GM23338 (cell line): Measurements from ENCODE around the gene MUC5B. TPM values are rescaled to one million over a fixed set of nuclear protein-coding genes. Genes with fewer than 3 reads are reported as not detected.

Experiments used
- ATAC-seq: fragments of 200-7000 bp; cut with Tn5 transposase; 3 replicates; pipeline ENCODE4 v1.9.1; 2020
- DNase-seq: peaks from one replicate; pipeline ENCODE4 v3.0.0-alpha.2; 2015; ENCODE audit warnings: low spot score
- H2AFZ ChIP-seq: fragments of 200-600 bp; sonication (generic); 2 replicates; pipeline ENCODE4 v1.8.0; 2016; ENCODE audit warnings: antibody characterized with exemption, mild to moderate bottlenecking, moderate library complexity
- H3F3A ChIP-seq: fragments of 200-600 bp; sonication (generic); replicated peaks from 2 replicates; pipeline ENCODE4 v1.8.0; 2017; ENCODE audit warnings: antibody characterized with exemption, mixed run types, low read depth
- H3K27ac ChIP-seq: fragments of 200-600 bp; sonication (generic); 2 replicates; pipeline ENCODE4 v1.6.1; 2016; ENCODE audit warnings: low read depth
- H3K27me3 ChIP-seq: fragments of 200-600 bp; sonication (generic); 2 replicates; pipeline ENCODE4 v1.8.0; 2016; ENCODE audit warnings: mild to moderate bottlenecking, mixed run types, moderate library complexity; ENCODE audit not compliant: insufficient read depth
- H3K36me3 ChIP-seq: fragments of 200-600 bp; sonication (generic); 2 replicates; pipeline ENCODE4 v1.8.0; 2016; ENCODE audit warnings: mild to moderate bottlenecking; ENCODE audit not compliant: insufficient read depth
- H3K4me1 ChIP-seq: fragments of 200-600 bp; sonication (generic); 2 replicates; pipeline ENCODE4 v1.8.0; 2016; ENCODE audit warnings: mild to moderate bottlenecking, moderate library complexity; ENCODE audit not compliant: insufficient read depth
- H3K4me2 ChIP-seq: fragments of 200-600 bp; sonication (generic); 2 replicates; pipeline ENCODE4 v1.7.1; 2017; ENCODE audit warnings: mixed run types
- H3K4me3 ChIP-seq: fragments of 200-600 bp; sonication (generic); 2 replicates; pipeline ENCODE4 v1.6.1; 2016; ENCODE audit warnings: mixed run types
- H3K79me2 ChIP-seq: fragments of 200-600 bp; sonication (generic); replicated peaks from 2 replicates; pipeline ENCODE4 v1.8.0; 2017; ENCODE audit warnings: mild to moderate bottlenecking; ENCODE audit not compliant: insufficient read depth
- H3K9me2 ChIP-seq: fragments of 200-600 bp; sonication (generic); 2 replicates; pipeline ENCODE4 v1.8.0; 2017; ENCODE audit not compliant: insufficient read depth
- H4K20me1 ChIP-seq: fragments of 200-600 bp; sonication (generic); replicated peaks from 2 replicates; pipeline ENCODE4 v1.8.0; 2017; ENCODE audit warnings: mild to moderate bottlenecking; ENCODE audit not compliant: insufficient read depth
- H3K27ac Mint-ChIP-seq: 2 replicates; pipeline ENCODE4 v1.8.0; 2020; ENCODE audit warnings: inconsistent platforms, mild to moderate bottlenecking, moderate library complexity, mixed read lengths
- H3K27me3 Mint-ChIP-seq: 3 replicates; pipeline ENCODE4 v1.8.0; 2022; ENCODE audit warnings: low read depth, mild to moderate bottlenecking, moderate library complexity, mixed read lengths, inconsistent platforms; ENCODE audit not compliant: insufficient read depth, poor library complexity
- H3K36me3 Mint-ChIP-seq: 3 replicates; pipeline ENCODE4 v1.8.0; 2021; ENCODE audit warnings: low read depth, mild to moderate bottlenecking, inconsistent platforms, moderate library complexity, mixed read lengths
- H3K4me1 Mint-ChIP-seq: 3 replicates; pipeline ENCODE4 v1.8.0; 2020; ENCODE audit warnings: mild to moderate bottlenecking, inconsistent platforms, mixed read lengths
- H3K4me3 Mint-ChIP-seq: 3 replicates; pipeline ENCODE4 v1.8.0; 2021; ENCODE audit warnings: moderate library complexity, mild to moderate bottlenecking, inconsistent platforms, mixed read lengths
- H3K9me3 Mint-ChIP-seq: 3 replicates; pipeline ENCODE4 v1.8.0; 2020; ENCODE audit warnings: moderate library complexity, mild to moderate bottlenecking, inconsistent platforms, mixed read lengths
- CREB1 ChIP-seq: fragments of 250-450 bp; sonication (Bioruptor Pico); IDR thresholded peaks from 2 replicates; pipeline ENCODE4 v1.5.0; 2020; ENCODE audit warnings: low read depth, mild to moderate bottlenecking, moderate library complexity
- EZH2 ChIP-seq: fragments of 200-600 bp; sonication (generic); IDR thresholded peaks from one replicate; pipeline ENCODE4 v1.8.0; 2017; ENCODE audit warnings: antibody characterized with exemption, mild to moderate bottlenecking, low read depth; ENCODE audit not compliant: unreplicated experiment
- EZH2phosphoT487 ChIP-seq: fragments of 200-600 bp; sonication (generic); IDR thresholded peaks from one replicate; pipeline ENCODE4 v1.8.1; 2018; ENCODE audit warnings: antibody characterized with exemption; ENCODE audit not compliant: unreplicated experiment
- JUNB ChIP-seq: IDR thresholded peaks from one replicate; pipeline ENCODE4 v1.6.1; 2016; ENCODE audit warnings: antibody characterized with exemption; ENCODE audit not compliant: unreplicated experiment
- NANOG ChIP-seq: IDR thresholded peaks from 2 replicates; pipeline ENCODE4 v1.6.1; 2016; ENCODE audit warnings: antibody characterized with exemption, borderline replicate concordance
- POLR2AphosphoS5 ChIP-seq: IDR thresholded peaks from 2 replicates; pipeline ENCODE4 v1.6.1; 2016; ENCODE audit warnings: antibody characterized with exemption, low read depth
- STAT1 ChIP-seq: IDR thresholded peaks from one replicate; pipeline ENCODE4 v1.6.1; 2016; ENCODE audit warnings: antibody characterized with exemption; ENCODE audit not compliant: unreplicated experiment
- ZNF114 ChIP-seq: fragments of 250-450 bp; sonication (Bioruptor Pico); IDR thresholded peaks from 2 replicates; pipeline ENCODE4 v1.5.0; 2020; ENCODE audit warnings: mild to moderate bottlenecking, moderate library complexity
- ZNF331 ChIP-seq: fragments of 250-450 bp; sonication (Bioruptor Pico); IDR thresholded peaks from 2 replicates; pipeline ENCODE4 v1.5.0; 2020; ENCODE audit warnings: low read depth, mild to moderate bottlenecking, moderate library complexity
- polyA plus RNA-seq: library from polyadenylated mRNA; unstranded; fragments of >200 nt; fragmentation: Nextera tagmentation; extraction: Ambion mirVana; gene quantifications from 2 replicates; pipeline ENCODE4 v1.2.1, GENCODE V29; 2016
- total RNA-seq: library from RNA; depleted of rRNA; stranded (reverse); fragments of >200 nt; shearing (Covaris generic); gene quantifications from 2 replicates; pipeline ENCODE4 v1.2.3, GENCODE V29; 2014
- TF ChIP-seq, protein P1 (sequence below): IDR thresholded peaks from one replicate; pipeline ENCODE4 v1.6.1; 2018; ENCODE audit warnings: antibody characterized with exemption; ENCODE audit not compliant: unreplicated experiment
- TF ChIP-seq, protein P2 (sequence below): IDR thresholded peaks from 2 replicates; pipeline ENCODE4 v1.6.1; 2016; ENCODE audit warnings: antibody characterized with exemption
- TF ChIP-seq, protein P3 (sequence below): fragments of 250-450 bp; sonication (Bioruptor Pico); IDR thresholded peaks from 2 replicates; pipeline ENCODE4 v1.5.0; 2020; ENCODE audit warnings: mild to moderate bottlenecking, moderate library complexity
- TF ChIP-seq, protein P4 (sequence below), 2 experiments: fragments of 200-600 bp in 1 of 2; sonication (generic) in 1 of 2; conservative IDR thresholded peaks; 2 replicates each; pipeline versions ENCODE4 v1.5.1 to v1.6.1; 2016 to 2017; ENCODE audit warnings: antibody characterized with exemption in 2 of 2, low read depth in 2 of 2, mild to moderate bottlenecking in 2 of 2, moderate library complexity in 1 of 2

MUC5B gene
- total and polyA plus RNA-seq, 2 experiments from 2014 or later = 0.18 to 0.90 TPM

DNA sequence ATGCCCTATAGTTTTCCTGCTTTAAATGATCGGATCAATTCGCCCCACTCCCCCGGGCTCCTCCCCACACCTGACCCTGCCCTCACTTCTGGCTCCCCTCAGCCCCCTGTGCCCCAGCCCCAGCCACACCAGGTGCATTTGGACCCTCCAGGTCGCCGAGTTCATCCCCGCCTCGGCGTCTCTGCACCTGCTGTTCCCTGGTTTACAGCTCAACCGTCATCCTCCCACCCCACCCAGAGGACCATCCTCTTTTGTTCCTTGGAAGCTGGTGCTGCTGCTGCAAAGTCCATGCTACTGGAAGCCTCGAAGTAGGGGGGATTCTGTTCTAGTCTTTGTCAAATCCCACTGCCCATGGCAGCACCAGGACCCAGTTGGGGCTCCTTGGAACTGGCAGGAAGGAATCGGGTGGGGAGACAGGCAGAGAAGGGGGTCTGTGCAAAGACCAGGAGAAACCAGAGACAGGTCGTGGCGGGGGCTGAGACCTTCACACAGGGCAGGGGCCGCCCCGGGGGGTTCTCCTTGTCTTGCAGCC is 4.5 kb upstream of the MUC5B start:
- Histone ChIP-seq H3K36me3 (no peaks in the 10 kb centered on the region), H3K27me3 (no peaks in the 10 kb centered on the region), H4K20me1 (no peaks in the 10 kb centered on the region), H3F3A (no peaks in the 10 kb centered on the region), H3K79me2 (no peaks in the 10 kb centered on the region), H2AFZ (no peak overlapping the region), H3K4me1 (no peaks in the 10 kb centered on the region), H3K4me3 (no peak overlapping the region), H3K27ac (no peak overlapping the region), H3K4me2 (no peak overlapping the region), H3K9me2 (no peaks in the 10 kb centered on the region)
- TF ChIP-seq NANOG (no peak), EZH2phosphoT487 (no peak), EZH2 (no peak), POLR2AphosphoS5 (no peak), JUNB (no peak), STAT1 (no peak), ZNF331 (CRISPR knock-in tag) (no peak), ZNF114 (CRISPR knock-in tag) (no peak), CREB1 (CRISPR knock-in tag) (no peak)
- TF ChIP-seq, protein P1, sequence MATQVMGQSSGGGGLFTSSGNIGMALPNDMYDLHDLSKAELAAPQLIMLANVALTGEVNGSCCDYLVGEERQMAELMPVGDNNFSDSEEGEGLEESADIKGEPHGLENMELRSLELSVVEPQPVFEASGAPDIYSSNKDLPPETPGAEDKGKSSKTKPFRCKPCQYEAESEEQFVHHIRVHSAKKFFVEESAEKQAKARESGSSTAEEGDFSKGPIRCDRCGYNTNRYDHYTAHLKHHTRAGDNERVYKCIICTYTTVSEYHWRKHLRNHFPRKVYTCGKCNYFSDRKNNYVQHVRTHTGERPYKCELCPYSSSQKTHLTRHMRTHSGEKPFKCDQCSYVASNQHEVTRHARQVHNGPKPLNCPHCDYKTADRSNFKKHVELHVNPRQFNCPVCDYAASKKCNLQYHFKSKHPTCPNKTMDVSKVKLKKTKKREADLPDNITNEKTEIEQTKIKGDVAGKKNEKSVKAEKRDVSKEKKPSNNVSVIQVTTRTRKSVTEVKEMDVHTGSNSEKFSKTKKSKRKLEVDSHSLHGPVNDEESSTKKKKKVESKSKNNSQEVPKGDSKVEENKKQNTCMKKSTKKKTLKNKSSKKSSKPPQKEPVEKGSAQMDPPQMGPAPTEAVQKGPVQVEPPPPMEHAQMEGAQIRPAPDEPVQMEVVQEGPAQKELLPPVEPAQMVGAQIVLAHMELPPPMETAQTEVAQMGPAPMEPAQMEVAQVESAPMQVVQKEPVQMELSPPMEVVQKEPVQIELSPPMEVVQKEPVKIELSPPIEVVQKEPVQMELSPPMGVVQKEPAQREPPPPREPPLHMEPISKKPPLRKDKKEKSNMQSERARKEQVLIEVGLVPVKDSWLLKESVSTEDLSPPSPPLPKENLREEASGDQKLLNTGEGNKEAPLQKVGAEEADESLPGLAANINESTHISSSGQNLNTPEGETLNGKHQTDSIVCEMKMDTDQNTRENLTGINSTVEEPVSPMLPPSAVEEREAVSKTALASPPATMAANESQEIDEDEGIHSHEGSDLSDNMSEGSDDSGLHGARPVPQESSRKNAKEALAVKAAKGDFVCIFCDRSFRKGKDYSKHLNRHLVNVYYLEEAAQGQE = no peak
- TF ChIP-seq, protein P2, sequence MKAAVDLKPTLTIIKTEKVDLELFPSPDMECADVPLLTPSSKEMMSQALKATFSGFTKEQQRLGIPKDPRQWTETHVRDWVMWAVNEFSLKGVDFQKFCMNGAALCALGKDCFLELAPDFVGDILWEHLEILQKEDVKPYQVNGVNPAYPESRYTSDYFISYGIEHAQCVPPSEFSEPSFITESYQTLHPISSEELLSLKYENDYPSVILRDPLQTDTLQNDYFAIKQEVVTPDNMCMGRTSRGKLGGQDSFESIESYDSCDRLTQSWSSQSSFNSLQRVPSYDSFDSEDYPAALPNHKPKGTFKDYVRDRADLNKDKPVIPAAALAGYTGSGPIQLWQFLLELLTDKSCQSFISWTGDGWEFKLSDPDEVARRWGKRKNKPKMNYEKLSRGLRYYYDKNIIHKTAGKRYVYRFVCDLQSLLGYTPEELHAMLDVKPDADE = no peak
- TF ChIP-seq, protein P3, sequence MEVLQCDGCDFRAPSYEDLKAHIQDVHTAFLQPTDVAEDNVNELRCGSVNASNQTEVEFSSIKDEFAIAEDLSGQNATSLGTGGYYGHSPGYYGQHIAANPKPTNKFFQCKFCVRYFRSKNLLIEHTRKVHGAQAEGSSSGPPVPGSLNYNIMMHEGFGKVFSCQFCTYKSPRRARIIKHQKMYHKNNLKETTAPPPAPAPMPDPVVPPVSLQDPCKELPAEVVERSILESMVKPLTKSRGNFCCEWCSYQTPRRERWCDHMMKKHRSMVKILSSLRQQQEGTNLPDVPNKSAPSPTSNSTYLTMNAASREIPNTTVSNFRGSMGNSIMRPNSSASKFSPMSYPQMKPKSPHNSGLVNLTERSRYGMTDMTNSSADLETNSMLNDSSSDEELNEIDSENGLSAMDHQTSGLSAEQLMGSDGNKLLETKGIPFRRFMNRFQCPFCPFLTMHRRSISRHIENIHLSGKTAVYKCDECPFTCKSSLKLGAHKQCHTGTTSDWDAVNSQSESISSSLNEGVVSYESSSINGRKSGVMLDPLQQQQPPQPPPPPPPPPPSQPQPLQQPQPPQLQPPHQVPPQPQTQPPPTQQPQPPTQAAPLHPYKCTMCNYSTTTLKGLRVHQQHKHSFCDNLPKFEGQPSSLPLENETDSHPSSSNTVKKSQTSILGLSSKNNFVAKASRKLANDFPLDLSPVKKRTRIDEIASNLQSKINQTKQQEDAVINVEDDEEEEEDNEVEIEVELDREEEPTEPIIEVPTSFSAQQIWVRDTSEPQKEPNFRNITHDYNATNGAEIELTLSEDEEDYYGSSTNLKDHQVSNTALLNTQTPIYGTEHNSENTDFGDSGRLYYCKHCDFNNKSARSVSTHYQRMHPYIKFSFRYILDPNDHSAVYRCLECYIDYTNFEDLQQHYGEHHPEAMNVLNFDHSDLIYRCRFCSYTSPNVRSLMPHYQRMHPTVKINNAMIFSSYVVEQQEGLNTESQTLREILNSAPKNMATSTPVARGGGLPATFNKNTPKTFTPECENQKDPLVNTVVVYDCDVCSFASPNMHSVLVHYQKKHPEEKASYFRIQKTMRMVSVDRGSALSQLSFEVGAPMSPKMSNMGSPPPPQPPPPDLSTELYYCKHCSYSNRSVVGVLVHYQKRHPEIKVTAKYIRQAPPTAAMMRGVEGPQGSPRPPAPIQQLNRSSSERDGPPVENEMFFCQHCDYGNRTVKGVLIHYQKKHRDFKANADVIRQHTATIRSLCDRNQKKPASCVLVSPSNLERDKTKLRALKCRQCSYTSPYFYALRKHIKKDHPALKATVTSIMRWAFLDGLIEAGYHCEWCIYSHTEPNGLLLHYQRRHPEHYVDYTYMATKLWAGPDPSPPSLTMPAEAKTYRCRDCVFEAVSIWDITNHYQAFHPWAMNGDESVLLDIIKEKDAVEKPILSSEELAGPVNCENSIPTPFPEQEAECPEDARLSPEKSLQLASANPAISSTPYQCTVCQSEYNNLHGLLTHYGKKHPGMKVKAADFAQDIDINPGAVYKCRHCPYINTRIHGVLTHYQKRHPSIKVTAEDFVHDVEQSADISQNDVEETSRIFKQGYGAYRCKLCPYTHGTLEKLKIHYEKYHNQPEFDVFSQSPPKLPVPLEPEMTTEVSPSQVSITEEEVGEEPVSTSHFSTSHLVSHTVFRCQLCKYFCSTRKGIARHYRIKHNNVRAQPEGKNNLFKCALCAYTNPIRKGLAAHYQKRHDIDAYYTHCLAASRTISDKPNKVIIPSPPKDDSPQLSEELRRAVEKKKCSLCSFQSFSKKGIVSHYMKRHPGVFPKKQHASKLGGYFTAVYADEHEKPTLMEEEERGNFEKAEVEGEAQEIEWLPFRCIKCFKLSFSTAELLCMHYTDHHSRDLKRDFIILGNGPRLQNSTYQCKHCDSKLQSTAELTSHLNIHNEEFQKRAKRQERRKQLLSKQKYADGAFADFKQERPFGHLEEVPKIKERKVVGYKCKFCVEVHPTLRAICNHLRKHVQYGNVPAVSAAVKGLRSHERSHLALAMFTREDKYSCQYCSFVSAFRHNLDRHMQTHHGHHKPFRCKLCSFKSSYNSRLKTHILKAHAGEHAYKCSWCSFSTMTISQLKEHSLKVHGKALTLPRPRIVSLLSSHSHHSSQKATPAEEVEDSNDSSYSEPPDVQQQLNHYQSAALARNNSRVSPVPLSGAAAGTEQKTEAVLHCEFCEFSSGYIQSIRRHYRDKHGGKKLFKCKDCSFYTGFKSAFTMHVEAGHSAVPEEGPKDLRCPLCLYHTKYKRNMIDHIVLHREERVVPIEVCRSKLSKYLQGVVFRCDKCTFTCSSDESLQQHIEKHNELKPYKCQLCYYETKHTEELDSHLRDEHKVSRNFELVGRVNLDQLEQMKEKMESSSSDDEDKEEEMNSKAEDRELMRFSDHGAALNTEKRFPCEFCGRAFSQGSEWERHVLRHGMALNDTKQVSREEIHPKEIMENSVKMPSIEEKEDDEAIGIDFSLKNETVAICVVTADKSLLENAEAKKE (CRISPR knock-in tag) = no peak
- TF ChIP-seq, protein P4, sequence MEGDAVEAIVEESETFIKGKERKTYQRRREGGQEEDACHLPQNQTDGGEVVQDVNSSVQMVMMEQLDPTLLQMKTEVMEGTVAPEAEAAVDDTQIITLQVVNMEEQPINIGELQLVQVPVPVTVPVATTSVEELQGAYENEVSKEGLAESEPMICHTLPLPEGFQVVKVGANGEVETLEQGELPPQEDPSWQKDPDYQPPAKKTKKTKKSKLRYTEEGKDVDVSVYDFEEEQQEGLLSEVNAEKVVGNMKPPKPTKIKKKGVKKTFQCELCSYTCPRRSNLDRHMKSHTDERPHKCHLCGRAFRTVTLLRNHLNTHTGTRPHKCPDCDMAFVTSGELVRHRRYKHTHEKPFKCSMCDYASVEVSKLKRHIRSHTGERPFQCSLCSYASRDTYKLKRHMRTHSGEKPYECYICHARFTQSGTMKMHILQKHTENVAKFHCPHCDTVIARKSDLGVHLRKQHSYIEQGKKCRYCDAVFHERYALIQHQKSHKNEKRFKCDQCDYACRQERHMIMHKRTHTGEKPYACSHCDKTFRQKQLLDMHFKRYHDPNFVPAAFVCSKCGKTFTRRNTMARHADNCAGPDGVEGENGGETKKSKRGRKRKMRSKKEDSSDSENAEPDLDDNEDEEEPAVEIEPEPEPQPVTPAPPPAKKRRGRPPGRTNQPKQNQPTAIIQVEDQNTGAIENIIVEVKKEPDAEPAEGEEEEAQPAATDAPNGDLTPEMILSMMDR (conservative IDR thresholded peaks at IDR 0.05; ENCODE audit: low read depth in 2 of 2) = no peak
- Mint-ChIP-seq H3K36me3 (no peaks in the 10 kb centered on the region), H3K4me1 (no peaks in the 10 kb centered on the region; the same call in 2 of the 3 replicates), H3K4me3 (no peak overlapping the region), H3K27ac (no peak overlapping the region), H3K9me3 (peaks cover 2% of the 10 kb centered on the region; the same call in 2 of the 3 replicates), H3K27me3 (peaks cover 6% of the 10 kb centered on the region)
- no peak for DNase-seq
- no peak for ATAC-seq
